ENCODE results near the gene IPPK.

GRCh38 chr9:92707530-92707929 is 37.6 kb upstream of the IPPK start:
- TF ChIP-seq, protein P1, sequence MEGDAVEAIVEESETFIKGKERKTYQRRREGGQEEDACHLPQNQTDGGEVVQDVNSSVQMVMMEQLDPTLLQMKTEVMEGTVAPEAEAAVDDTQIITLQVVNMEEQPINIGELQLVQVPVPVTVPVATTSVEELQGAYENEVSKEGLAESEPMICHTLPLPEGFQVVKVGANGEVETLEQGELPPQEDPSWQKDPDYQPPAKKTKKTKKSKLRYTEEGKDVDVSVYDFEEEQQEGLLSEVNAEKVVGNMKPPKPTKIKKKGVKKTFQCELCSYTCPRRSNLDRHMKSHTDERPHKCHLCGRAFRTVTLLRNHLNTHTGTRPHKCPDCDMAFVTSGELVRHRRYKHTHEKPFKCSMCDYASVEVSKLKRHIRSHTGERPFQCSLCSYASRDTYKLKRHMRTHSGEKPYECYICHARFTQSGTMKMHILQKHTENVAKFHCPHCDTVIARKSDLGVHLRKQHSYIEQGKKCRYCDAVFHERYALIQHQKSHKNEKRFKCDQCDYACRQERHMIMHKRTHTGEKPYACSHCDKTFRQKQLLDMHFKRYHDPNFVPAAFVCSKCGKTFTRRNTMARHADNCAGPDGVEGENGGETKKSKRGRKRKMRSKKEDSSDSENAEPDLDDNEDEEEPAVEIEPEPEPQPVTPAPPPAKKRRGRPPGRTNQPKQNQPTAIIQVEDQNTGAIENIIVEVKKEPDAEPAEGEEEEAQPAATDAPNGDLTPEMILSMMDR (IDR thresholded peaks at IDR 0.05; ENCODE audit: borderline replicate concordance, extremely low read depth, low read length, poor library complexity, severe bottlenecking) = no peak
- no peak for TF ChIP-seq EZH2 (IDR thresholded peaks at IDR 0.05; ENCODE audit: borderline replicate concordance, low read depth, low read length, severe bottlenecking)
